ENCODE measurements around the gene ATM.

DNA sequence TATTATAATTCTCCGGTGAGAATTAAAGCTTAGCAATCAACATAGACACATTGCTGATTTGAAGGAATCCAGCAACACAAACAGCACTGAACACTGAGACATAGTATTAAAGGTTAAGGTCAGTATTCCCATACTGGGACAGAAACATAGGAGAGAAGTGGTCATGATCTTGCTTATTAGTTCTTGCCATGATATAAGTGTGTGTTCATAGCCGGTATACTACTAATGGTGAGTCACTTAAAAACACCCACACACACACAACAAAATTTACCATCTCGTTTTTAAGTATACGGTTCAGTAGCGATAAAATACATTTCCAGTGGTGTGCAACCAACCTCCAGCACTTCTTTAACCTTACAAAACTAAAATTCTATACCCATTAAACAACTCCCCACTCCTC is 148.1 kb downstream of the ATM start:
- no peak for TF ChIP-seq POLR2A (IDR thresholded peaks at IDR 0.05)
- TF ChIP-seq, protein P1, sequence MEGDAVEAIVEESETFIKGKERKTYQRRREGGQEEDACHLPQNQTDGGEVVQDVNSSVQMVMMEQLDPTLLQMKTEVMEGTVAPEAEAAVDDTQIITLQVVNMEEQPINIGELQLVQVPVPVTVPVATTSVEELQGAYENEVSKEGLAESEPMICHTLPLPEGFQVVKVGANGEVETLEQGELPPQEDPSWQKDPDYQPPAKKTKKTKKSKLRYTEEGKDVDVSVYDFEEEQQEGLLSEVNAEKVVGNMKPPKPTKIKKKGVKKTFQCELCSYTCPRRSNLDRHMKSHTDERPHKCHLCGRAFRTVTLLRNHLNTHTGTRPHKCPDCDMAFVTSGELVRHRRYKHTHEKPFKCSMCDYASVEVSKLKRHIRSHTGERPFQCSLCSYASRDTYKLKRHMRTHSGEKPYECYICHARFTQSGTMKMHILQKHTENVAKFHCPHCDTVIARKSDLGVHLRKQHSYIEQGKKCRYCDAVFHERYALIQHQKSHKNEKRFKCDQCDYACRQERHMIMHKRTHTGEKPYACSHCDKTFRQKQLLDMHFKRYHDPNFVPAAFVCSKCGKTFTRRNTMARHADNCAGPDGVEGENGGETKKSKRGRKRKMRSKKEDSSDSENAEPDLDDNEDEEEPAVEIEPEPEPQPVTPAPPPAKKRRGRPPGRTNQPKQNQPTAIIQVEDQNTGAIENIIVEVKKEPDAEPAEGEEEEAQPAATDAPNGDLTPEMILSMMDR (IDR thresholded peaks at IDR 0.05) = no peak

All from Peyer's patch (tissue), 4 donors.